Activated naive CD4-positive, alpha-beta T cell treated with Interleukin-2 at 50 U/mL for 16 hours (primary cell): ENCODE results near the gene GPR39.
A peak's percentile ranks its signal among the peaks of the same experiment; 100 is the strongest.
"Not testable (repeated sequence)": the region's sequence is repeated elsewhere in the genome, so short reads cannot be mapped to it uniquely, and the experiment has no call there.

Source experiments
- DNase-seq: peaks from one replicate; pipeline ENCODE4 v3.0.0-alpha.2; 2020

The GPR39 gene

DNA sequence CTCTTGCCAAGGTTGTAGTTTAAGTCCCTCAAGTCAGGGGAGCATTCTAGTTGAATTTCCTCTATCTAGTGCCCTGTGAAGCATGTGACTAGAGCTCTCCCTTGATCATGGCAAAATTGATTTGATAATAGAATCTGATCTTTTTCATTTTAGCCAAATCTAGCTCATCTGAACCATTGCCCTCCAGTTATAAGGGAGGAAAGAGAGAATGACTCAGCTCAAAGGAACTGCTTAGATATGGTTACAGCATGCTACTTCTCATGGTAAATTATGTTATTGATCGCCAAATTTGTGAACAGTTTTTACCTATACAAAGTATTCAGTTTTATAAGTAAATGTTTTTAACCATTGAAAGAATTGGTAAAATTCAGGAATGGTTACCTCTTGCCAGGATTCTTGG lies 100.8 kb downstream of the GPR39 start:
- DNase-seq: no peak

DNA sequence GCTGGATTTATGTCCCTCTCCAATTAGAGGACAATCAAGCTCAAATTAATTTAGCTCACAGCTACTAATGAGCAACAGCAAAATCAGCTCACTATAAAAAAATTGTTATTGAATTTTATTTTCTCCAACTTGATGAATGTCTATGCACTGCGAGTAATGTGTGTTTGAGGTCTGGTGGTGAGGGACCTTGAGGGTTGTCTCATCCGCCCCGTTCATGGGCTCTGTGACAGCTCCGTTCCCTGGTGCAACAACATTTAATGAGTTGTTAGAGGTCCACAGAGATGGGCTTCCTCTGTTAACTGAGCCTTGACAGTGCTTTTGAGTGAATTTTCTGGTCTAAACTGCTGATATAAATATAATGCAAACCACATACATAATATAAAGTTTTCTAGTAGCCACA lies 101.7 kb downstream of the GPR39 start:
- no peak for DNase-seq

DNA sequence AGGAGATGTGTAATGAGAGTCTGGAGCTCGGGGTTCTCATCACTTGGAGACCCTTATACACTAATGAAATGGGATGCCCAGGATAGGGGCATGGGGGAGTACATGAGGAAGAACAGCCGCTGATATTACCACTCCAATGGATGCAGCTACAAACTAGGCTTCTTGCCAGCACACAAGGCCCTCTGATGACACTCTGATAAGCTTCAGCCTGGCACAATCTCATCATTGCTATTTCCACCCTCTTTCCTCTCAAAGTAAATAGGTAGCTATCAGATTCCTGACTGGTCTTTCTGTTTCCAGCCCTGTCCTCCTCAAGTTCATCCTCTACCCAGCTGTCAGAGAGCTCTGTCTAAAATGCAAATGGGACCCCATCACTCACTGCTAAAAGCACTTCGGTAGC lies 103.0 kb downstream of the GPR39 start:
- no peak for DNase-seq

DNA sequence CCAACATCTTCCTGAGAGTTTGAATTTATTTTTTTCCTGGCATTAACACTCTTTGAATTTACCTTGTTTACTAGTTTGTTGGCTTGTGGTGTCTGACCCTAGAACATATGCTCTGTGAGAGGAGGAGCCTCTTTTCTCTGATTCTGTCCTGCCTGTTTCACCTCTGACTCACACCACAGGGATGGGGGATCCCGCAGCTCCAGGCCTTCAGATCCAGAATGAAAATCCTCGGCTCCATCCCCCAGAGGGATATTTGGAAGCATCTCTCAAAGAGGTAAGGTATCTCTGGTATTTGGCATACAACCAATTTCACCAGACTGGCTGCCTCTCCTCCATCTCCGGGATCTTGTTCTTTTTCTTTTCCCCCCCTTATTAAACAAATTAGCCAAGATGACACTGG lies 104.7 kb downstream of the GPR39 start:
- no peak for DNase-seq

DNA sequence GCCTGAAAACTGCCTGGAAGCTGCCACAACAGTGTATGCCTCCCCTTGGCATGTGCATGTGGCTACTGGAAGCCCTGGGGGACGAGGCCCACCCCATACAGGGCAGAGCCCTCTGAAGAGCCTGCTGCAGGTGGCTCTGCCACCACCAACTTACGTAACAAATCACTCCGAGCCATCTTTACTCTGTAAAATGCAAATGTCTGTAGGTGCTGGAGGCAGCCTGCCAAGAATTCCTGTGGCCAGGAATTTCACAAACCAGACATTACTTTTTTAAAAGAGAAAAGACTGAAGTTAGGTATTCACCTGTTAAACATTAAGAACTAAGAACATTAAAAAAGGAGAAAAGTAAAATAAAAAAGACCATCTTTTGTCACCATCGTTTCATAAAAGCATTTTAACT lies 106.3 kb downstream of the GPR39 start:
- DNase-seq: no peak

DNA sequence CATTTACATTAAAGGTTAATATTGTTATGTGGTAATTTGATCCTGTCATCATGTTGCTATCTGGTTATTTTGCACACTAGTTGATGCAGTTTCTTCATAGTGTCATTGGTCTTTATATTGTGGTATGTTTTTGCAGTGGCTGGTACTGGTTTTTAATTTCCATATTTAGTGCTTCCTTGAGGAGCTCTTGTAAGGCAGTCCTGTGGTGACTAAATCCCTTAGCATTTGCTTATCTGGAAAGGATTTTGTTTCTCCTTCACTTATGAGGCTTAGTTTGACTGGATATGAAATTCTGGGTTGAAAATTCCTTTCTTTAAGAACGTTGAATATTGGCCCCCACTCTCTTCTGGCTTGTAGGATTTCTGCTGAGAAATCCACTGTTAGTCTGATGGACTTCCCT lies 120.5 kb downstream of the GPR39 start:
- DNase-seq: not testable (repeated sequence)

DNA sequence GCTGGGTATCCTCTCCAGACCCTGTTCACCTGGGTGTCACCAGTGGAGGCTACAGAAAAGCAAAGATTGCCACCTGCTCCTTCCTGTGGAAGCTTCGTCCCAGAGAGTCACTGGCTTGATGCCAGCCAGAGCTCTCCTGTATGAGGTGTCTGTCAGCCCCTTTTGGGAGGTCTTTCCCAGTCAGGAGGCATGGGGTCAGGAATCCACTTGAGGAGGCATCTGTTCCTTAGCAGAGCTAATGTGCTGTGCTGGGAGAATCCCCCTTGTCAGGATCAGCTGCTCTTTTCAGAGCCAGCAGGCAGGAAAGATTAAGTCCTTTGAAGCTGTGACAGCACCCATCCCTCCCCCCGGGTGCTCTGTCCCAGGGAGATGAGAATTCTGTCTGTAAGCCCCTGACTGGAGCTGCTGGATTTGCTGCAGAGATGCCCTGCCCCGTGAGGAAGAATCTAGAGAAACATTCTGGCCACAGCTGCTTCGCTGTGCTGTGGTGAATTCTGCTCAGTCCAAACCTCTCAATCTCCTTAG lies 121.8 kb downstream of the GPR39 start:
- no peak for DNase-seq

DNA sequence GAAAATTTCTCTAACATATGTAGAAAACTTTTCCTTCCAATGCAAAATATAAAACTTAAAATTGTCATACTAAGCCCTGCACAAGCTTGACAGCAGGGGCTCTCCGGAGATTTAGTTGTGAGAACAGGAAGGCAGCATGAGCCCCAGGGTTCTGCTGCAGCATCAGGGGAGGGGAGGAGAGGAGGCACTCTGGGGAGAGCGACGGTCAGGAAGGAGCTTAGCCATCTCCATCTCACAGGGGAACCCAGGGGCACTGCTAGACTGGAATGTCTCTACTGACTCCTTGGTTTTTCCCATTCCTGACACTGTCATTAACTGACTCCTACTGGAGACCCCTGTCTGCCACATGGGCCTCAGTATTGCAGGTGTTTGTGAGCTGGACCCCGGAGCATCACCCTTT lies 123.6 kb downstream of the GPR39 start:
- DNase-seq: no peak

DNA sequence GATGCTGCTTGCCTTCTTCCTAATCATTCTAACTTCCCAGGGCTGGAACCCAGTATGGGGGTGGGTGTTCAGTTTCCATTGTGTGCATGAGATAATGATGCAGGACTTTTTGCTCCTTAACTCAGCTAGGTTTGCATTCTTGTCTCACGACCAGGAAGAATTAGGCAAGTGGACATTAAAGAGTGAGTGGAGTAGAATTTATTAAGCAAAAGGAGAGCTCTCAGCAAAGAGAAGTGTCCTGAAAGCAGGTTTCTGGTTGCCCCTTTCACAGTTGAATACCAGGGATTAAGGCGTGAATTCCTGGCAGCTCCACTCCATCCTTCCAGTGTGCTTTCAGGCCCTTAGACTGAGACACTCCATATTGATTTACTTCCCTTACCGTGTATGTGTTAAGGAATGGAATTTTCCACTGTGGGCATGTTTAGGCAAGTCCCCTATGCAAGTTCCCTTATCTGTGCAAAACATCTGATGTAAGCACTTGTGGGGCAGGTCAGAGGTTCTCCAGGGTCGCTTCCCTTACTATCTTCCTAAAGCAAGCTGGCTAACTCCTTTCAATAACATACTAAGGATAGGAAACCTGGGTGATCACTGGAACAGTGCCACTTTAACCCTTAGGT lies 126.5 kb downstream of the GPR39 start:
- no peak for DNase-seq

DNA sequence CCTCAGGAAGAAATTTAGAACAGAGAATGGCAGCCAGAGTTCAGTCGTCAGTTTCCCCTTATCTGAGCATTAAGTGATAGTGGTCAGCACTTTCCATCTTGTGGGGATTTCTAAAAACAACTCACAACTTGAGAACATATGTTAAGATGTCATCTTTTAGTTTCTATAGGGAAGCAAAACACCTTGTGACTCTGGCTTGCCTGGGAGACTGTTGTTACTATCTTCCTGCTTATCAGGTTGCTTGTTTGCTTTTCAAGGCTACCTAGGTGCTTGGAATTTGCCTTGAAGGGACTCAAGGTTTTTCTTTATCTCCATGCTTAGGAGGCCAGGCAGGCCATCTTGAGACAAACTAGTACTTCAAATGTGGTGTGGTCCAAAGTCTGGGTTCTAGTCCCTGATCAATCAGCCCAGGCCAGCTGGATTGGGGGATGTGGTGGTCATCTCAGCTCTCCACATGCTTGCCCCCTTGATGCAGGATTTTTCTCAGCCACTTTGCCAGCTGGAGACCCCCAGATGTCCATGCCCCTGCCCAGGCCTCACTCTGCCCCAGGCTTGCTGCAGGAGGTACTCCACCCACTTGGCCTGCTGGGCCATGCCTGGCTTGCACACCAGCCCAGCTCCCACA lies 127.5 kb downstream of the GPR39 start:
- no peak for DNase-seq

DNA sequence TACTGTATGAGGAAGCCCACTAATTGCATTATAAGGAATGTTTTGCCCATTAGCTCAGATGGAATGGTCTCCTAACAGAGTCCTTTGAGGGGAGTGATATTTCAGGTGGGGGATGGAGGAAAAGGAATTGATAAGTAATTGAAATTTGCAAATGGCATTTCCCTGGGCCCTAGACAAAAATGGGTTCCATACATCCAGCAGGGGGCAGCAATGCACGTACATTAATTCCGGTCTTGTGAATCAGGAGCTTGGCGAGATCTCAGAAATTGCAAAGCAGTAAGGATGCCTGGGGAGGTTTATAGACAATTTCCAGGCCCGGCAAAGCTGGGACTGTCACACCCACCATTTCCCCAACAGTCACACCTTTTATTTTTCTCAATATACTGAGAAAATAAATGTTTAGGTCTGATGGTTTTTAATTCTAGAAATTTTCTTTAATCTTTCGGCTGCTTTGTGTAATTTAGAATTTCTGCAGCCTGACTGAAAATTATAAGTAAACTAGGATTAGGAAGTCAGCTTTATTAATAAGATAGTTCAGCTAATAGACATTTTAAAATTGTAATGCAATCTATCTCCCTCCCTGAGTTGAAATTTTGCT lies 130.6 kb downstream of the GPR39 start:
- DNase-seq: peak; percentile 19

DNA sequence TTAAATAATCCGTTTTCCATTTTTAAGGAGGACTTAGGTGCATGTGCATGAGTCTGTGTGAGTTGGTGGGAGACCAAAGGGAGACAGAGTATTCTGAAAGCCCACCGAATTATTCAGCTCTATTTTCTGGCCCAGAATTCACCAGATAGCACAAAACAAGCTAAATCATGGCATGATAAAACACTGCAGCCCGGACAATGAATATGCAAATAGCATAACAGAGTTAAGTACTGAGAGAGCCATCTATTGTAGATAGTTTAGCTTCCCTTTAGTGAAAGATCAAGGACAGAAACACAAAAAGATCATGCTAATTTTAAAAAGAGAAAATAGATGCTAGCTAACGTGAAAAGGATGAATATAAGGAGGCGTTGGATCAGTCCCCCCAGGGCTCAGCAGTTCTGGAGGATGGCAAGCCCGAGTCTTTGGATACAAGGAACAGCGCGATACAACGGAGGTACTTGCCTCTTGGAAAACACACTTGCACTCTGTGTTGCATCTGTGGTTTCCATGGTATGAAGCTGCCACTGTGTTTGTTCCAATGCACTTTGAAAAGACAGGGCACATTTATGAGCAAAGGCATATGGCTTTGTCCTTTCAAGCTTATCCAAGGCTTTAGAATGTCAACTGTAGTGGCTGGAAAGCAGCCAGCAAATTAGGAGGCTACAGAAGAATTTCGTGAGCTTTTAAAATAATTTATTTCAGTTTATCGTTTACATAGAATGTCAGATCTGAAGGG lies 133.5 kb downstream of the GPR39 start:
- no peak for DNase-seq

DNA sequence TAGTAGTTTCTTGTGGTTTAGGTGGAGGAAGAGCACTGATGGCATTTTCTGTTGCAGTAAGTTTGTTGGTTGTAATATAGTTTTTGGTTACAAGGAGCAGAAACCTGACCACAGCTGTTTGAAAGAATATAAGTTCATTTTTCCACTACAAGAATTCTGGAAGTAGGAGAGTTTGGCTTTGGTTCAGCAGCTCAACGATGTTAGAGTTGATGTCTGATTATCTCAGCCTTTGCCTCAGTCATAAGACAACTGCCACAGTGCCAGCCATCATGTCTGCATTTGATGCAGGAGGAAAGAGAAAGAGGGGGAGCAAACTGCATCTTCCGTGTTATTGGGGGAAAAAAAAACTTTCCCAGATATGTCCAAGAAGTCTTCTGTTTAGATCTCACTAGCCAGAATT lies 134.3 kb downstream of the GPR39 start:
- DNase-seq: no peak

DNA sequence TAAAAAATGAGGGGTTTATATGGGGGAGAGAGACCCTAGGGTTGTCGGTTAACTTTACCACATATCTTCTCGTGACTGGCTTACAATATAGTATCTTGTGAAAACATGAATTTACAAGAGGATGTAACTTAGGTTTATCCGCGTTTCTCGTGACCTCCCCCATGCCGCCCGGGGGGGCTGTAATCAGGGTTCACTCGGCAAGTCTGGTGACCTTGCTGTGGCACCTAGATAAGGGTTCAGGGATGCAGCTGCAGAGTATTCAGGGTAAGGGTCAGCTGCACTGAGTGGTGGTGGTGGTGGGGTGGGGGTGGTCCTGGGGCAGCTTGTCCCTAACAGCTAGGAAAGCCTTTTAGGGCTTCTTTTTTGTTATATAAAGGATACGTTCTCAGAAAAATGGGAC lies 141.1 kb downstream of the GPR39 start:
- no peak for DNase-seq

DNA sequence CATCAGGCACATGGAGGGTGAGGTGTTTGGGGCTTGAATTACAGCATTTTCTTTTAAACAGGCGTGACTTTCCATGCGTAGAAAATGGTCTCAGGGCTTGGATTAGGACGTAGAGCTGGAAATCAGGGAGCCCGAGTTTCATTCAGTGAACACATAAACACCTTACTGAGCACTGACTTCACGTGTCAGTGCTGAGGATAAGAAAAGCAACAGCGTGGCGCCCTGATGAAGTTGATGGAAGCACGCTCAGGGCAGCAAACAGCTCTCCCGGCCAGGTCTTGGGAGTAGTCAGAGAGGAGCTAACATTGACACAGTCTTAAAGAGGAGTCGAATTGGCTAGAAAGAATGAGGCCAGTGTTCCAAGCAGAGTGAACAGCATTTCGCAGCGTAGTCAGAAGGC lies 142.7 kb downstream of the GPR39 start:
- DNase-seq: no peak

DNA sequence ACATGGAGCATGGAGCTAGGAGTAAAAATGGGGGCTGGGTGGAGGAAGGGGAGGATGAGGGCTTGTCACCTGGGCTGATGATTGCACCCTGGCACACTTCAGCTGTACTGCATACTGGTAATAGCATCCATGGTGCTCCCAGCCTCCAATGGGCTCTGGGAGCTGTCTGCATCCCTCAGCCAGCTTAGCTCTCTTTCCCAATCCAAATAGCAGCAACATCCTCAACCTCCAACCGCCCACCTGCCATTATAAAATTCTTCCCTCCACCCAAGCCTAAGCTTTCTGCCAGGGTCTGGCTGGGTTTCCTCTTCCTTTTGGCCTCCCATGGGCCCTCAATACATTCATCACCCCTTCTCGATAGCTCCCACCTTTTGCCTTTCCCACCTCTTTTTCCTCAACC lies 143.3 kb downstream of the GPR39 start:
- no peak for DNase-seq

DNA sequence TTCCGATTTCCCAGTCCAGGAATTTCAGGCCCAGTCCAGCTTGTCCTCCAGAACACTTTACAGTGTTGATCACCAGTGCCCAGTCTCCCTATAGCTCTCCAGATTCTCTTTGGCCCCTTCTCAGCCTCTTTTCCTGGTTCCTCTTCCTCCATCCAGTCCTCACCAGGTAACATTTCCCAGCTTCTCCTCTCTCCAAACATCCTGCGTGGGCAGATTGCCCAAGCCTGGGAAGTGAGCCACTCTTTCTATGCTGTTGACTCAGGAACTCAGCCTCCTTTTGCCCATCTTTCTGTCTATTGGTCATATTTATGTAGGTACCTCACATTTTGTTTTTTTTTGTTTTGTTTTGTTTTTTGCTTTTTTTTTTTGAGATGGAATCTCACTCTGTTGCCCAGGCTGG lies 144.0 kb downstream of the GPR39 start:
- DNase-seq: no peak

DNA sequence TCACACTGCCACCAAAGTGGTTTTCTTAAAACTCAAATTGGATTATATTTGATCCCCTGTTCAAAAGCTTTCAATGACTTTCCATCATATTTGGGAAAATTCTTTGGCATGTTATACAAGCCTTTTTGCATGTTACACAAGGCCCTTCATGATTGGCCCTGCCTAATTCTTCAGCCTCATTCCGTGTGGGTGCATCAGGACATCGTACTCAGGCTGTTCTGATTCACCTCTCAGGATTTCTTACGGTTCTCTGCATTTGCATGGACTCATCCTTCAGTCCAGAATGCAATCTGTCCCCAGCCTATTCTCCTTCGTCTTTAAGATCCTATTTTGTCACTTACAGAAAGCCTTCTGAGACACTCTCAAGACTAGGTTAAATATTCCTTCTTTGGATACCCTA lies 145.6 kb downstream of the GPR39 start:
- no peak for DNase-seq

DNA sequence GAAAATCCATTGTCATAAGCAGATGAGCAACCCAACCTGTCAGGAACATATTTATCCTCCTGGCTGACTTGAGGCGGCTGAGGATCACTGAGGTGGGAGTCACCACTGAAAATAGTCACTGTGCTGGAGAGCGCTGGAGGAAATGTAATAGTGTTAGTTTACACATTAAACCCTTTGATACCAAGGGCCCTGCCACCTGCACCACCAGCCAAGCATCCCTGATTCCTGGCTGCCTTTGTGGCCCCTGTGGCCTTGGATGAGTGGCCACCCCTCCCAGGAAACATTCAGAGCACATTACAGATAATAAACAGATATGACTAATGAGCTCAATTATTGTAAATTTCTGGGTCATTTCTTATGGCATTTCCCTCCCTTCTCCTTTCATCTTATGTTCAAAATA lies 147.5 kb downstream of the GPR39 start:
- no peak for DNase-seq

DNA sequence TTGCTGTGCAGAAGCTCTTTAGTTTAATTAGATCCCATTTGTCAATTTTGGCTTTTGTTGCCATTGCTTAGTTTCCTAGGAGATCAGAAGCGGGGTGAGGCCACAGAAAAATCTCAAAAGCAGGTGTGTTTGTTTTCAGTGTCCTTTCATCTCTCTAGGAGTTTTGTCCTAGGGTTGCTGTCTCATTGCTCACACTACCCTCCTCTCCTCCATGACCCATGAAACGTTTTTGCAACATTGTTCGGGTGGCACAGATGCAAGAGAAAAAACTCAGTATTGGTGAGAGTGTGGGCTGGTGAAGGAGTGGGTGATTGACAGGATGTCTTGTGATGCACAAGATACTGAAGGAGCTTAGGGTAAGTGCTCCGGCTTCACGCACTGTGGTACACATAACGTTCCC lies 149.8 kb downstream of the GPR39 start:
- DNase-seq: no peak

DNA sequence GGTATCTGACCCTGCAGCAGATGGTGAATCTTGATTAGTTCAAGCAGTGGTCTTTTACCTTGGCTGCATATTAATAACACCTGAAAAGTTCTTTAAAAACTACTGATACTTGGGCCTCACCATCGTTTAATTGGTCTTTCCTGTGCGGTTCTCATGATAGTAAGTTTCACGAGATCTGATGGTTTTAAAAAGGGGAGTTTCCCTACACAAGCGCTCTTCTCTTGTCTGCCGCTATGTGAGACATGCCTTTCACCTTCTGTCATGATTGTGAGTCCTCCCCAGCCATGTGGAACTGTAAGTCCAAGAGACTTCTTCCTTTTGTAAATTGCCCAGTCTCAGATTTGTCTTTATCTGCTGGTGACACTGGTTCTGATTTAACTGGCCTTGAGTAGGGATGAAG lies 151.1 kb downstream of the GPR39 start:
- no peak for DNase-seq

DNA sequence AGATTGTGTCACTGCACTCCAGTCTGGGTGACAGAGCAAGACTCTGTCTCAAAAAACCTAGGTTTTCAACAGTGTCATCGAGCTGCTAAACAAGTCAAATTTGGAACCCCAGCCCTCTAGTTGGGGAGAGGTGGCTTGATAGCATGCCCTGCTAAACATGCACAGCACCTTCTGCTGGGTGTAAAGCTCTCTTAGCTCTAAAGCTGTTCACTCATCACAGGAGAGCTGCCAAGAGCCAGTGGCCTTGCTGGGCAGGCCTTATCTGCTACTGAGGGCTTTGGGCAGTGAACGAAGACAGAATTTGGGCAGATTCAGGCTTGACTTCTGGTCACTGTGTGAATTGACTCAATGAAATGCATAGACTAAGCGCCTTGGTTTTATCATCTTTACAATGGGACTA lies 152.1 kb downstream of the GPR39 start:
- no peak for DNase-seq

DNA sequence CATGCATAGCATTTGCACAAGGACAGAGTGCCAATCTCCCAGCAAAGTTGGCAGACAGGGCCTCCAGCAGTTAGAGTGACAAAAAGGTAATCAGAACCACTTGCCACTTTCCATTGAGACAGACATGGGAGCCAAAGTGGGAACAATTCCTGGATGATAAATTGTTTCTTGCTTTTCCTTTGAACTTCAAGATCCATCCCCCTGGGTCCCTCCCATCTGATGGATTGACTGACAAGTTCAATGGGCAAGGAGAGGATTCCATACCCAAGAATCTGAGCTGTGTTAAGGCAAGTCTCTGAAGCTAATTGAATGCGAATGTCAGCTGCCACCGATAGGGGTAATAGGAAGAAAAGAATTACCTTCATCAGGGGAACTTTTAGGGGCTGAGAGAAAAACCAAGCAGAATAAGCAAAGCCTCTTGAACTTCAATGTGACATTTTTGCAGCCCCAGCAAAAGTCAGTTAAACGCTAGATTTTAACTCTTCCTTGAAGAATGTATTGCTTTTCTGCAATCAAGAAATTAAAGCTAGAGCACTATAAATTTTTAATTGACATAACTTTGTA lies 156.9 kb downstream of the GPR39 start:
- no peak for DNase-seq

DNA sequence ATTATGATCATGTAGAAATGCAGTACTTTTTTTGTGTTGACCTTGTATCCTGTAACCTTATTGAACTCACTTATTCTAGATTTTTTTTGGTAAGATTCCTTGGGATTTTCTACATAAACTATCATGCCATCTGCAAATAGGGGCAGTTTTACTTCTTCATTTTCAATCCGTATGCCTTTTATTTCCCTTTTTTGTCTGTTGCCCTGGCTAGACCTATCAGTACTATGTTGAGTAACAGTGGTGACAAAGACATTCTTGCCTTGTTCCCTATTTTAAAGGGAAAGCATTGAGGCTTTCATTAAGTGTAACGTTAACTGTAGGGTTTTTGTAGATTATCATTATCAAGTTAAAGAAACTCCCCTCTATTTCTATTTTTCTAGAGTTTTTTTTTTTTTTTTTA lies 161.1 kb downstream of the GPR39 start:
- no peak for DNase-seq
